CD4-positive, alpha-beta T cell treated with Interferon alpha-2 for 1 hour (primary cell): ENCODE data around the gene BCR.
"Not testable (repeated sequence)": the region's sequence is repeated elsewhere in the genome, so short reads cannot be mapped to it uniquely, and the experiment has no call there.

Source experiments
- DNase-seq, 2 donors: peaks; one replicate each; pipeline ENCODE4 v3.0.0-alpha.2; 2020 to 2022

BCR gene

GRCh38 chr22:23341942-23342695, 161.8 kb downstream of the BCR start:
- DNase-seq: not testable (repeated sequence)

GRCh38 chr22:23351321-23351720, 171.0 kb downstream of the BCR start:
- DNase-seq: no peak

GRCh38 chr22:23353004-23353403, 172.7 kb downstream of the BCR start:
- DNase-seq: no peak

GRCh38 chr22:23353696-23354095, 173.4 kb downstream of the BCR start:
- no peak for DNase-seq

- no peak for DNase-seq
Observed at GRCh38 chr22:23356094-23356493, 175.8 kb downstream of the BCR start.

GRCh38 chr22:23357053-23357452, 176.7 kb downstream of the BCR start:
- no peak for DNase-seq

- DNase-seq: no peak
Observed at GRCh38 chr22:23359583-23360123, 179.3 kb downstream of the BCR start.

GRCh38 chr22:23361676-23362075, 181.4 kb downstream of the BCR start:
- DNase-seq: no peak

GRCh38 chr22:23363683-23364082, 183.4 kb downstream of the BCR start:
- DNase-seq: no peak

- no peak for DNase-seq
Observed at GRCh38 chr22:23364389-23364788, 184.1 kb downstream of the BCR start.

GRCh38 chr22:23365524-23365923, 185.2 kb downstream of the BCR start:
- DNase-seq: no peak

GRCh38 chr22:23365961-23366360, 185.7 kb downstream of the BCR start:
- DNase-seq: no peak

GRCh38 chr22:23367196-23367595, 186.9 kb downstream of the BCR start:
- DNase-seq: not testable (repeated sequence)
